Measurements from ENCODE around the gene SCG5.
A peak's percentile ranks its signal among the peaks of the same experiment; 100 is the strongest.

Gene SCG5

GRCh38 chr15:32718821-32719716 lies 77.6 kb downstream of the SCG5 start:
- in situ Hi-C loops (cut with HindIII; ENCODE audit: low sequenced_read_pairs) = no loop called here
- DNase-seq (ENCODE audit: low read depth) = no peak
- H3K4me3 ChIP-seq (ENCODE audit: low read depth, low read length) = peak overlapping the region; percentile 62

GRCh38 chr15:32721596-32721995 lies 80.1 kb downstream of the SCG5 start:
- no peak overlapping the region for H3K4me3 ChIP-seq (ENCODE audit: low read depth, low read length)
- TF ChIP-seq, protein P1, sequence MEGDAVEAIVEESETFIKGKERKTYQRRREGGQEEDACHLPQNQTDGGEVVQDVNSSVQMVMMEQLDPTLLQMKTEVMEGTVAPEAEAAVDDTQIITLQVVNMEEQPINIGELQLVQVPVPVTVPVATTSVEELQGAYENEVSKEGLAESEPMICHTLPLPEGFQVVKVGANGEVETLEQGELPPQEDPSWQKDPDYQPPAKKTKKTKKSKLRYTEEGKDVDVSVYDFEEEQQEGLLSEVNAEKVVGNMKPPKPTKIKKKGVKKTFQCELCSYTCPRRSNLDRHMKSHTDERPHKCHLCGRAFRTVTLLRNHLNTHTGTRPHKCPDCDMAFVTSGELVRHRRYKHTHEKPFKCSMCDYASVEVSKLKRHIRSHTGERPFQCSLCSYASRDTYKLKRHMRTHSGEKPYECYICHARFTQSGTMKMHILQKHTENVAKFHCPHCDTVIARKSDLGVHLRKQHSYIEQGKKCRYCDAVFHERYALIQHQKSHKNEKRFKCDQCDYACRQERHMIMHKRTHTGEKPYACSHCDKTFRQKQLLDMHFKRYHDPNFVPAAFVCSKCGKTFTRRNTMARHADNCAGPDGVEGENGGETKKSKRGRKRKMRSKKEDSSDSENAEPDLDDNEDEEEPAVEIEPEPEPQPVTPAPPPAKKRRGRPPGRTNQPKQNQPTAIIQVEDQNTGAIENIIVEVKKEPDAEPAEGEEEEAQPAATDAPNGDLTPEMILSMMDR (IDR thresholded peaks at IDR 0.05; ENCODE audit: low read depth, low read length, missing control alignments) = no peak
- DNase-seq (ENCODE audit: low read depth) = no peak
- in situ Hi-C loops (cut with HindIII; ENCODE audit: low sequenced_read_pairs) = no loop called here

More at GRCh38 chr15:32718821-32719716, 77.6 kb downstream of the SCG5 start:
- TF ChIP-seq, protein P1 (IDR thresholded peaks at IDR 0.05; ENCODE audit: low read depth, low read length, missing control alignments) = no peak

DNA sequence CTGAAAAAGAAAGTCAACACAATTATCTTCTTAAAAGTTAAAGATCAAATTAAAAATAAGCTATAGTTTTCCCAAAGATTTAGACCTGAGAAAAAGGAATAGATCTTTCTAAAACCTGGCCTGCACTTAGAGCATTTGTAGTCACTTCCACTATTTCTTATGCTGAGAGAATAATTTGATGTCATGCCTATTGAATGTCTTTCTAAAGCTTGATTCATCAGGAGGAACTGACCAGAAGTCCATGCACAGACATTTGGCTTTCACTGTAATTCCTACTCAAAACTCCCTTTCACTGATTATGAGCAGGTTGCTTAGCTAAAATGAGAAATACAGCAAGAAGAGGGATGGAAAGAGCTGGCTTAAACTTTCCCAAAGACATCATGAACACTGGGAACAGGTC lies 80.6 kb downstream of the SCG5 start:
- DNase-seq (ENCODE audit: low read depth) = no peak
- in situ Hi-C loops (cut with HindIII; ENCODE audit: low sequenced_read_pairs) = no loop called here
- H3K4me3 ChIP-seq (ENCODE audit: low read depth, low read length) = no peak overlapping the region
- TF ChIP-seq, protein P1 (IDR thresholded peaks at IDR 0.05; ENCODE audit: low read depth, low read length, missing control alignments) = no peak

GRCh38 chr15:32723171-32723948 lies 81.8 kb downstream of the SCG5 start:
- in situ Hi-C loops (cut with HindIII; ENCODE audit: low sequenced_read_pairs) = no loop called here
- no peak overlapping the region for H3K4me3 ChIP-seq (ENCODE audit: low read depth, low read length)
- TF ChIP-seq, protein P1 (IDR thresholded peaks at IDR 0.05; ENCODE audit: low read depth, low read length, missing control alignments) = no peak
- no peak for DNase-seq (ENCODE audit: low read depth)

- no peak overlapping the region for H3K4me3 ChIP-seq (ENCODE audit: low read depth, low read length)
- in situ Hi-C loops (cut with HindIII; ENCODE audit: low sequenced_read_pairs) = no loop called here
- DNase-seq (ENCODE audit: low read depth) = no peak
- TF ChIP-seq, protein P1 (IDR thresholded peaks at IDR 0.05; ENCODE audit: low read depth, low read length, missing control alignments) = no peak
Observed at GRCh38 chr15:32729700-32730395, 88.3 kb downstream of the SCG5 start.

Data from astrocyte of the cerebellum (primary cell).